ENCODE data around the gene RAB11FIP4.

Gene RAB11FIP4

GRCh38 chr17:31583772-31584356 lies 192.4 kb downstream of the RAB11FIP4 start:
- H4K20me1 ChIP-seq (ENCODE audit: low read depth, low read length): no peaks in the 10 kb centered on the region
- no peak overlapping the region for H3K4me2 ChIP-seq (ENCODE audit: low read depth, low read length, poor library complexity, severe bottlenecking)
- H3F3A ChIP-seq (ENCODE audit: insufficient read depth): no peaks in the 10 kb centered on the region
- no peak overlapping the region for H3K9ac ChIP-seq (ENCODE audit: low read length)
- no peak for TF ChIP-seq EZH2phosphoT487 (conservative IDR thresholded peaks at IDR 0.05; ENCODE audit: low read length)
- TF ChIP-seq, protein P1, sequence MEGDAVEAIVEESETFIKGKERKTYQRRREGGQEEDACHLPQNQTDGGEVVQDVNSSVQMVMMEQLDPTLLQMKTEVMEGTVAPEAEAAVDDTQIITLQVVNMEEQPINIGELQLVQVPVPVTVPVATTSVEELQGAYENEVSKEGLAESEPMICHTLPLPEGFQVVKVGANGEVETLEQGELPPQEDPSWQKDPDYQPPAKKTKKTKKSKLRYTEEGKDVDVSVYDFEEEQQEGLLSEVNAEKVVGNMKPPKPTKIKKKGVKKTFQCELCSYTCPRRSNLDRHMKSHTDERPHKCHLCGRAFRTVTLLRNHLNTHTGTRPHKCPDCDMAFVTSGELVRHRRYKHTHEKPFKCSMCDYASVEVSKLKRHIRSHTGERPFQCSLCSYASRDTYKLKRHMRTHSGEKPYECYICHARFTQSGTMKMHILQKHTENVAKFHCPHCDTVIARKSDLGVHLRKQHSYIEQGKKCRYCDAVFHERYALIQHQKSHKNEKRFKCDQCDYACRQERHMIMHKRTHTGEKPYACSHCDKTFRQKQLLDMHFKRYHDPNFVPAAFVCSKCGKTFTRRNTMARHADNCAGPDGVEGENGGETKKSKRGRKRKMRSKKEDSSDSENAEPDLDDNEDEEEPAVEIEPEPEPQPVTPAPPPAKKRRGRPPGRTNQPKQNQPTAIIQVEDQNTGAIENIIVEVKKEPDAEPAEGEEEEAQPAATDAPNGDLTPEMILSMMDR (IDR thresholded peaks at IDR 0.05; ENCODE audit: insufficient read depth, low read length, poor library complexity, severe bottlenecking): no peak
- no peaks in the 10 kb centered on the region for H3K9me2 ChIP-seq (replicated peaks; ENCODE audit: insufficient read depth, low read length)
- no peaks in the 10 kb centered on the region for H3K79me2 ChIP-seq (ENCODE audit: insufficient read depth, low read length)
- no peaks in the 10 kb centered on the region for H3K36me3 ChIP-seq (ENCODE audit: low read length)
- no peak overlapping the region for H3K27ac ChIP-seq (ENCODE audit: low read depth, low read length)
- H3K9me3 ChIP-seq (ENCODE audit: insufficient read depth, low read length): no peaks in the 10 kb centered on the region
- no peaks in the 10 kb centered on the region for H3K27me3 ChIP-seq (ENCODE audit: low read length)
- H2AFZ ChIP-seq (ENCODE audit: low read depth, low read length, severe bottlenecking): no peak overlapping the region
- H3K4me3 ChIP-seq (ENCODE audit: insufficient read depth, low read length, poor library complexity, severe bottlenecking): no peak overlapping the region

DNA sequence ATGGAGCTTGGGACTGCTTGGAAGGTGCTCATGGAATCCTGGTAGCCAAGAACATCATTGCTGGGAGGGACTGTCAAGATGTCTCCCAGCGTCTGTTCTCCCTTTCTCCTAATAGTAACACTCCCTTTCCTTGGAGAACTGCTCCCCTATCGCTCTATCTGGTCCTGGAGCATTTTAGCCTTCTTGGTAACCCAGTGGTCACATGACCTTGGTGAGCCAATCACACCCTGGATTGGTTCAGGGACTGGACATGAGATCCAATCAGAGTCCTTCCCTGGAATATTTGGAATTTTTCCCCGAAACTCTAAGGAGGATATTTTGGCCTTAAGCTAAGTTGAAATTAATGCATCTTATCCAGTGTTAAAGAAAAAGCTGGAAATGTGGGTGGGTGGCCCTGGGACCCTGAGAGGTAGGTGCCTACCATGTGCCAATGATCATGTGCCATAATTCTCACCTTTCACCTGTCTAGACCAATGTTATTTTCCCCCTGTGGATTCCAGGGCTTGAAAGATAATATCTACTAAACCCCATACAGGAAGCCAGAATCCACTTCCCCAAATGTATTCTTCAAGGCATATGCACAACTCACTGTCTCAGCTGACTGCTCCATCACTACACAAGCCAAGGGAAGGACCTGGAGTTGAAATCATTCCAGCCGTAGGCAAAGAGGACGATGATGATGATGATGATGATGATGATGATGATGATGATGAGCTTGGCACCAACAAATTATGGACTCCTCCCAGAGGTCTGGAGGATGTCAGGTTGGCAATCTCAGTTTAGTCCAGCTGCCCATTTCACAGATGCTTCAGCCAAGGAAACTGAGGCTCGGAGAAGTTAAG lies 193.2 kb downstream of the RAB11FIP4 start:
- no peak overlapping the region for H2AFZ ChIP-seq (ENCODE audit: low read depth, low read length, severe bottlenecking)
- TF ChIP-seq, protein P1 (IDR thresholded peaks at IDR 0.05; ENCODE audit: insufficient read depth, low read length, poor library complexity, severe bottlenecking): no peak
- TF ChIP-seq EZH2phosphoT487 (conservative IDR thresholded peaks at IDR 0.05; ENCODE audit: low read length): no peak
- no peak overlapping the region for H3K4me2 ChIP-seq (ENCODE audit: low read depth, low read length, poor library complexity, severe bottlenecking)

DNA sequence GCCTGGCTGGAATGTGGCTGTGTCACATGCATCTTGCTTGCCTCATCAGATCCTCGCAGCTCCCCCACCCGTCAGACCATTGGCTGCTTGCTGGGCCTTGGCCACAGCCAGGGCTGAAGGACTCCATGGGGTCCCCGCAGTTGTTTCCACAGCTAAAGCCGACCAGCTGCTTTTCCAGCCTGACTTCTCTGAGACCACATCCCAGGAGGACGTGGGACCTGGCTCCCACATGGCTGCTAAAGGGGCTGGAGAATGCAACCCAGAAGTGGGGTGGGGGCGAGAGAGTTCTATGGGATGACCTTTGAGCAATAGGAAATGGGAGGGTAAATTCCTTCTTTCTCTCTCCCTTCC lies 193.8 kb downstream of the RAB11FIP4 start:
- no peak overlapping the region for H3K27ac ChIP-seq (ENCODE audit: low read depth, low read length)
- H3F3A ChIP-seq (ENCODE audit: insufficient read depth): no peaks in the 10 kb centered on the region
- no peak overlapping the region for H3K4me2 ChIP-seq (ENCODE audit: low read depth, low read length, poor library complexity, severe bottlenecking)
- no peaks in the 10 kb centered on the region for H3K36me3 ChIP-seq (ENCODE audit: low read length)
- H3K27me3 ChIP-seq (ENCODE audit: low read length): no peaks in the 10 kb centered on the region
- H3K79me2 ChIP-seq (ENCODE audit: insufficient read depth, low read length): no peaks in the 10 kb centered on the region
- no peak overlapping the region for H3K4me3 ChIP-seq (ENCODE audit: insufficient read depth, low read length, poor library complexity, severe bottlenecking)
- H3K9me2 ChIP-seq (replicated peaks; ENCODE audit: insufficient read depth, low read length): no peaks in the 10 kb centered on the region
- no peak for TF ChIP-seq EZH2phosphoT487 (conservative IDR thresholded peaks at IDR 0.05; ENCODE audit: low read length)
- TF ChIP-seq, protein P1 (IDR thresholded peaks at IDR 0.05; ENCODE audit: insufficient read depth, low read length, poor library complexity, severe bottlenecking): no peak
- H4K20me1 ChIP-seq (ENCODE audit: low read depth, low read length): no peaks in the 10 kb centered on the region
- no peaks in the 10 kb centered on the region for H3K9me3 ChIP-seq (ENCODE audit: insufficient read depth, low read length)
- H2AFZ ChIP-seq (ENCODE audit: low read depth, low read length, severe bottlenecking): no peak overlapping the region
- no peak overlapping the region for H3K9ac ChIP-seq (ENCODE audit: low read length)

More for the DNA sequence above, 193.2 kb downstream of the RAB11FIP4 start:
- Histone ChIP-seq H3K79me2 (ENCODE audit: insufficient read depth, low read length) (no peaks in the 10 kb centered on the region), H3K9me3 (ENCODE audit: insufficient read depth, low read length) (no peaks in the 10 kb centered on the region), H3K9ac (ENCODE audit: low read length) (no peak overlapping the region), H3K9me2 (replicated peaks; ENCODE audit: insufficient read depth, low read length) (no peaks in the 10 kb centered on the region), H3K27me3 (ENCODE audit: low read length) (no peaks in the 10 kb centered on the region), H3F3A (ENCODE audit: insufficient read depth) (no peaks in the 10 kb centered on the region), H3K4me3 (ENCODE audit: insufficient read depth, low read length, poor library complexity, severe bottlenecking) (no peak overlapping the region), H3K36me3 (ENCODE audit: low read length) (no peaks in the 10 kb centered on the region), H3K27ac (ENCODE audit: low read depth, low read length) (no peak overlapping the region), H4K20me1 (ENCODE audit: low read depth, low read length) (no peaks in the 10 kb centered on the region)
